ENCODE measurements around the gene CENPQ.

DNA sequence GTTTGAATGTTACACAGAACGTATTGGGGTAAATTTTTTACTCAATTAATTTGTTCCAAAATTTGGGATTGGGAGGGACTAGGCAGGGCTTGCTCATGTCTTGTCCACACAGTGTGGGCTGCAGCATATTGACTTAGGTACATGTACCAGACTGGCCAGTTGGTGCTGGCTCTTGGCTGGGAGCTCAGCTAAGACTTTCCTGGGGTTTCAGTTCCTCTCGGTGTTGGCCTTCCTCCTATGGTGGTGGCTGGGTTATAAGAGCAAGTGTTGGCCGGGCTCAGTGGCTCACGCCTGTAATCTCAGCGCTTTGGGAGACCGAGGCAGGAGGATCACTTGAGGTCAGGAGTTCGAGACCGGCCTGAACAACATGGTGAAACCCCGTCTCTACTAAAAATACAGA is 4.9 kb downstream of the CENPQ start:
- TF ChIP-seq POLR2A (IDR thresholded peaks at IDR 0.05) (no peak), CTCF (IDR thresholded peaks at IDR 0.05) (no peak), EP300 (IDR thresholded peaks at IDR 0.05) (no peak)

Data from ovary (tissue), 3 donors.